GM18517 (cell line): ENCODE results near the gene FBXO47.
"Not testable (repeated sequence)": the region's sequence is repeated elsewhere in the genome, so short reads cannot be mapped to it uniquely, and the experiment has no call there.

Experiments
- ATAC-seq: cut with Tn5 transposase; IDR thresholded peaks from one replicate; pipeline ENCODE4 v1.9.1; 2021; ENCODE audit warnings: mild to moderate bottlenecking, moderate library complexity; ENCODE audit not compliant: unreplicated experiment

Gene FBXO47

GRCh38 chr17:38980490-38981217, 13.5 kb upstream of the FBXO47 start:
- no peak for ATAC-seq

GRCh38 chr17:38978180-38978579, 11.0 kb upstream of the FBXO47 start:
- no peak for ATAC-seq

- not testable (repeated sequence) for ATAC-seq
These were observed 9.0 kb upstream of the FBXO47 start for GRCh38 chr17:38976187-38976551.

- ATAC-seq = no peak
These were observed 3.6 kb upstream of the FBXO47 start for GRCh38 chr17:38970804-38971203.

GRCh38 chr17:38970128-38970527, 2.9 kb upstream of the FBXO47 start:
- no peak for ATAC-seq

- no peak for ATAC-seq
These were observed 2.1 kb upstream of the FBXO47 start for GRCh38 chr17:38969281-38969680.

GRCh38 chr17:38961413-38961812, 5.8 kb downstream of the FBXO47 start:
- ATAC-seq = no peak

GRCh38 chr17:38960402-38960801, 6.8 kb downstream of the FBXO47 start:
- ATAC-seq = no peak

- no peak for ATAC-seq
These were observed 7.7 kb downstream of the FBXO47 start for GRCh38 chr17:38959508-38959907.

GRCh38 chr17:38958756-38959155, 8.4 kb downstream of the FBXO47 start:
- ATAC-seq = no peak

- no peak for ATAC-seq
These were observed 8.9 kb downstream of the FBXO47 start for GRCh38 chr17:38958326-38958725.

GRCh38 chr17:38953800-38954199, 13.4 kb downstream of the FBXO47 start:
- not testable (repeated sequence) for ATAC-seq

GRCh38 chr17:38947189-38947588, 20.0 kb downstream of the FBXO47 start:
- no peak for ATAC-seq

- no peak for ATAC-seq
These were observed 23.6 kb downstream of the FBXO47 start for GRCh38 chr17:38943607-38944006.

- ATAC-seq = no peak
These were observed 24.4 kb downstream of the FBXO47 start for GRCh38 chr17:38942696-38943334.

GRCh38 chr17:38940404-38940803, 26.8 kb downstream of the FBXO47 start:
- ATAC-seq = no peak

- ATAC-seq = no peak
These were observed 27.2 kb downstream of the FBXO47 start for GRCh38 chr17:38939987-38940386.

GRCh38 chr17:38933962-38934361, 33.2 kb downstream of the FBXO47 start:
- not testable (repeated sequence) for ATAC-seq

- ATAC-seq = not testable (repeated sequence)
These were observed 36.4 kb downstream of the FBXO47 start for GRCh38 chr17:38930782-38931181.

- ATAC-seq = no peak
These were observed 40.7 kb downstream of the FBXO47 start for GRCh38 chr17:38926293-38927070.

- no peak for ATAC-seq
These were observed 41.8 kb downstream of the FBXO47 start, which contains the start of gene LASP1NB for GRCh38 chr17:38925263-38925995. Gene LASP1NB (plus strand): TSS chr17:38925614.
